Neural progenitor cell (in vitro differentiated cells): ENCODE results near the gene EHF. TPM values are rescaled to one million over a fixed set of nuclear protein-coding genes. Genes with fewer than 3 reads are reported as not detected.

ENCODE experiments used
- DNase-seq: peaks from one replicate; pipeline ENCODE4 v3.0.0-alpha.2; 2016; ENCODE audit warnings: low spot score
- H2AFZ ChIP-seq: fragments of 200-600 bp; sonication (generic); replicated peaks from 2 replicates; pipeline ENCODE4 v1.6.1; 2016; ENCODE audit warnings: antibody characterized with exemption
- H3F3A ChIP-seq: fragments of 200-600 bp; sonication (generic); 2 replicates; pipeline ENCODE4 v1.6.1; 2016; ENCODE audit warnings: antibody characterized with exemption, low read depth
- H3K27ac ChIP-seq: fragments of 200-600 bp; sonication (generic); 2 replicates; pipeline ENCODE4 v1.5.1; 2016; ENCODE audit warnings: mild to moderate bottlenecking
- H3K27me3 ChIP-seq: fragments of 200-600 bp; sonication (generic); 2 replicates; pipeline ENCODE4 v1.6.1; 2016; ENCODE audit warnings: mild to moderate bottlenecking, moderate library complexity
- H3K36me3 ChIP-seq: fragments of 200-600 bp; sonication (generic); 2 replicates; pipeline ENCODE4 v1.5.1; 2016
- H3K4me1 ChIP-seq: fragments of 200-600 bp; sonication (generic); 2 replicates; pipeline ENCODE4 v1.6.1; 2016; ENCODE audit warnings: mixed run types
- H3K4me2 ChIP-seq: fragments of 200-600 bp; sonication (generic); 2 replicates; pipeline ENCODE4 v1.6.1; 2016
- H3K4me3 ChIP-seq: fragments of 200-600 bp; sonication (generic); 2 replicates; pipeline ENCODE4 v1.5.1; 2016
- H3K79me2 ChIP-seq: fragments of 200-600 bp; sonication (generic); 2 replicates; pipeline ENCODE4 v1.6.1; 2016; ENCODE audit warnings: low read depth
- H3K9ac ChIP-seq: fragments of 200-600 bp; sonication (generic); 2 replicates; pipeline ENCODE4 v1.6.1; 2016
- H3K9me3 ChIP-seq: fragments of 200-600 bp; sonication (generic); 2 replicates; pipeline ENCODE4 v1.5.1; 2016; ENCODE audit warnings: low read depth
- H4K20me1 ChIP-seq: fragments of 200-600 bp; sonication (generic); 2 replicates; pipeline ENCODE4 v1.6.1; 2016; ENCODE audit warnings: low read depth
- H3K27ac Mint-ChIP-seq: 3 replicates; pipeline ENCODE4 v1.8.0; 2021; ENCODE audit warnings: mixed read lengths
- H3K27me3 Mint-ChIP-seq: 2 replicates; pipeline ENCODE4 v1.8.0; 2022; ENCODE audit warnings: low read depth, mild to moderate bottlenecking, inconsistent platforms, moderate library complexity, mixed read lengths; ENCODE audit not compliant: insufficient read depth
- H3K36me3 Mint-ChIP-seq: 3 replicates; pipeline ENCODE4 v1.8.0; 2021; ENCODE audit warnings: mixed read lengths
- H3K4me1 Mint-ChIP-seq: 3 replicates; pipeline ENCODE4 v1.8.0; 2021; ENCODE audit warnings: mixed read lengths
- H3K4me3 Mint-ChIP-seq: 3 replicates; pipeline ENCODE4 v1.8.0; 2021; ENCODE audit warnings: mild to moderate bottlenecking, moderate library complexity, mixed read lengths
- H3K9me3 Mint-ChIP-seq: 3 replicates; pipeline ENCODE4 v1.8.0; 2020; ENCODE audit warnings: mixed read lengths
- EZH2 ChIP-seq: fragments of 200-600 bp; sonication (generic); IDR thresholded peaks from 2 replicates; pipeline ENCODE4 v1.6.1; 2017; ENCODE audit warnings: antibody characterized with exemption, mild to moderate bottlenecking, moderate library complexity
- EZH2phosphoT487 ChIP-seq: fragments of 200-600 bp; sonication (generic); IDR thresholded peaks from 2 replicates; pipeline ENCODE4 v1.6.1; 2017; ENCODE audit warnings: antibody characterized with exemption
- total RNA-seq: library from RNA; depleted of rRNA; stranded (reverse); fragments of >200 nt; gene quantifications from 2 replicates; pipeline ENCODE4 v1.2.3, GENCODE V29; 2015; ENCODE audit warnings: low replicate concordance
- TF ChIP-seq, protein P1 (sequence below): fragments of 200-600 bp; sonication (generic); IDR thresholded peaks from 2 replicates; pipeline ENCODE4 v1.5.1; 2017; ENCODE audit warnings: antibody characterized with exemption, mild to moderate bottlenecking

The EHF gene
- total RNA-seq, 1 donor from 2014 or later, result not detected

DNA sequence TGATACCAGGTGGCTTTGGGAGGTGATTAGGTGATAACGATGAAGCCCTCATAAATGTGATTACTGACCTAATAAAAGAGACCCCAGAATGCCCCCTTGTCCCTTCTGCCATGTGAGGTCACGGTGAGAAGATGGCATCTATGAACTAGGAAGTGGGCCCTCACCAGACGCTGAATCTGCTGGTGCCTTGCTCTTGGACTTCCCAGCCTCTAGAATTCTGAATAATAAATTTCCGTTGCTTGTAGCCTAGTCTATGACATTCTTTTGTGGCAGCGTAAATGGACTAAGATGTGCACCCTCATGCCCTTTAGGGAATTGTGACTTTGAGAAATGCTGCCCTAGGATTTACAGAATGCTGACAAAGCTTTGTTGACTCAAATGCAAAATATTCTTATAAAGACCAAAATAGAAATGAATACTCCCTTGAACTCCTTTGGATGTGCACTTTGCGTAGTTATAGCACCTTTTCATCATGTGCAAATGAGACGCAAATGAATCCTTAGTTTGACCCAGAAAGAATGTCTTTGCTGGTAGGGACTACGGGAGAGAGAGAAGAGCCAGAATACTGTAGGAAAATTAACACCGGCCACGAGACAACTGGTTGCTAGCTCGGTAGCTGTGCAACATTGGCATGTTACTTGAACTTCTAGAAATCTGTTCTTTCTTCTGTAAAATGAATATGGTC is 24.8 kb upstream of the EHF start:
- H3K79me2 ChIP-seq, result no peaks in the 10 kb centered on the region
- Mint-ChIP-seq H3K4me1 (peaks cover 12% of the 10 kb centered on the region), H3K4me3 (no peak overlapping the region), H3K36me3 (no peaks in the 10 kb centered on the region), H3K27me3 (peaks cover 4% of the 10 kb centered on the region), H3K27ac (no peak overlapping the region), H3K9me3 (peaks cover 16% of the 10 kb centered on the region)
- no peaks in the 10 kb centered on the region for H4K20me1 ChIP-seq
- no peak overlapping the region for H3K9ac ChIP-seq
- H3K9me3 ChIP-seq, result peaks cover 3% of the 10 kb centered on the region
- H3K4me2 ChIP-seq, result no peak overlapping the region
- no peak for DNase-seq
- H3F3A ChIP-seq, result no peaks in the 10 kb centered on the region
- H3K4me3 ChIP-seq, result no peak overlapping the region
- TF ChIP-seq EZH2phosphoT487, result no peak
- TF ChIP-seq, protein P1, sequence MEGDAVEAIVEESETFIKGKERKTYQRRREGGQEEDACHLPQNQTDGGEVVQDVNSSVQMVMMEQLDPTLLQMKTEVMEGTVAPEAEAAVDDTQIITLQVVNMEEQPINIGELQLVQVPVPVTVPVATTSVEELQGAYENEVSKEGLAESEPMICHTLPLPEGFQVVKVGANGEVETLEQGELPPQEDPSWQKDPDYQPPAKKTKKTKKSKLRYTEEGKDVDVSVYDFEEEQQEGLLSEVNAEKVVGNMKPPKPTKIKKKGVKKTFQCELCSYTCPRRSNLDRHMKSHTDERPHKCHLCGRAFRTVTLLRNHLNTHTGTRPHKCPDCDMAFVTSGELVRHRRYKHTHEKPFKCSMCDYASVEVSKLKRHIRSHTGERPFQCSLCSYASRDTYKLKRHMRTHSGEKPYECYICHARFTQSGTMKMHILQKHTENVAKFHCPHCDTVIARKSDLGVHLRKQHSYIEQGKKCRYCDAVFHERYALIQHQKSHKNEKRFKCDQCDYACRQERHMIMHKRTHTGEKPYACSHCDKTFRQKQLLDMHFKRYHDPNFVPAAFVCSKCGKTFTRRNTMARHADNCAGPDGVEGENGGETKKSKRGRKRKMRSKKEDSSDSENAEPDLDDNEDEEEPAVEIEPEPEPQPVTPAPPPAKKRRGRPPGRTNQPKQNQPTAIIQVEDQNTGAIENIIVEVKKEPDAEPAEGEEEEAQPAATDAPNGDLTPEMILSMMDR, result no peak
- no peak for TF ChIP-seq EZH2
- H3K27me3 ChIP-seq, result no peaks in the 10 kb centered on the region
- H3K4me1 ChIP-seq, result peaks cover 8% of the 10 kb centered on the region
- H3K36me3 ChIP-seq, result no peaks in the 10 kb centered on the region
- no peak overlapping the region for H2AFZ ChIP-seq
- H3K27ac ChIP-seq, result no peak overlapping the region

DNA sequence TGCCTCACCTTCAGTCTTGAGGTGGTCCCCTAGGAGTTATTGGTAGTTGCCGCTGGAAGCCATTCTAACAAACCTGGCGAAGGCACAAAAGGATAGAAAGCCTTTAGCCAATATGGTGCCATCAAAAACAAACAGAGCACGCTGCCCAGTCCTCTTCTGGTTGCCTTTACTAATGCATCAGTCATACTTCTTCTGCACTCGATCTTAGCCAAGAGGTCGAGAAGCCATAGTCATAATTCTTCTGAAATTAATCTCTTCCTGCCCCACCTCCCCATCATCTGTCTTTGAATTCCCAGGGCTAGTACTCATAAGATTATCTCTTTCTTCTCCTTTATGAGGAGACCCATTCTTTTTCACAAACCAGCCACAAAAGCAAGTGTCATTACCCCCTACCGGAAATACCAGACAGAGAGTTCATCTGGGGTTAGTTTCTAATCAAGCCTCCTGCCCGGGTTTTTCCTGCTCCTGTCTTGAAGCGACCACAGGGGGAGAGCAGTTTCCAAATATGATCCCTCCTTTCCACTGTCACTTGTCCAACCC is 21.4 kb upstream of the EHF start:
- Histone ChIP-seq H3K4me2 (no peak overlapping the region), H3K79me2 (no peaks in the 10 kb centered on the region), H3K9ac (no peak overlapping the region), H3F3A (no peaks in the 10 kb centered on the region), H3K27ac (no peak overlapping the region), H3K27me3 (no peaks in the 10 kb centered on the region), H4K20me1 (no peaks in the 10 kb centered on the region), H3K4me1 (peaks cover 8% of the 10 kb centered on the region), H3K9me3 (no peaks in the 10 kb centered on the region), H2AFZ (no peak overlapping the region), H3K36me3 (no peaks in the 10 kb centered on the region), H3K4me3 (no peak overlapping the region)
- no peaks in the 10 kb centered on the region for H3K9me3 Mint-ChIP-seq
- H3K4me1 Mint-ChIP-seq, result peaks cover 15% of the 10 kb centered on the region
- peak overlapping the region; percentile 36 for H3K4me3 Mint-ChIP-seq
- no peak overlapping the region for H3K27ac Mint-ChIP-seq
- DNase-seq, result no peak
- H3K36me3 Mint-ChIP-seq, result no peaks in the 10 kb centered on the region
- TF ChIP-seq, protein P1, result no peak
- TF ChIP-seq EZH2 (no peak), EZH2phosphoT487 (no peak)
- H3K27me3 Mint-ChIP-seq, result peaks cover 7% of the 10 kb centered on the region

DNA sequence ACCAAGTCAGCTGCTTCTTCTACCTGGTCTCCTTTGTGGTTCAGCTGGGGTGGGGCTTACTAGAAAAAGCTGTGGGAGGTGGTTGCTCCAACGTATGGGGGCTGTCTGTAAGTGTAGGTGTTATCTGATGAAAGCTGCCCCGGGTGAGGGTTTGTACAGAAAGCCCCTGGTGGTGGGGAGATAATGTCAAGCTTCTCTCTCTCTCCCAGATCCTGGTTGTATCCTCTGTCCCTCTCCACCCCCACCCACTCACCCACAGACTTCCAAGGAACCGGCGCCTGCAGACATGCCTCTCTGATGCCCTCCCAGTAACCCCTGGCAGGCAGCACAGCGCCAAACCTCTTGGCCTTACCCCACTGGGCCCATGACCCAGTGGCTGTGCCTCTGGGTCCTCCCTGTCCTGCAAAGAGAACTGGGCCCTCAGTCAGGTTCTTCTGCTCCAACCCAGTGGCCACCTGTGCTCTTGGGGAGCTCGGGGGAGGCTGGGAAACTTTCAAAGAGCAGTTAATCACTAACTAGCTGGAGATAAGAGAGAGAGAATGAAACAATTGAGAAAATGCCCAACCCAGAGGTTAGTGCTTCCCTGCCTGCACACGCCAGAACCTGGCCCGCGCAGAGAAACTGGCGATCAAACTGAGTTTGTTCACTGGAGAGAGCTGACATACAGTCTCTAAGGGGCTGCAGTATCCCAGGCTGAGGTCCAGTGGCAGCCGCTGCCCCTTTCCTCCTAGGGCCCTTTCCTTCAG is 20.4 kb upstream of the EHF start:
- H3K27ac ChIP-seq, result no peak overlapping the region
- peaks cover 7% of the 10 kb centered on the region for H3K27me3 Mint-ChIP-seq
- H3K36me3 Mint-ChIP-seq, result no peaks in the 10 kb centered on the region
- no peak overlapping the region for H3K4me2 ChIP-seq
- no peaks in the 10 kb centered on the region for H4K20me1 ChIP-seq
- peaks cover 15% of the 10 kb centered on the region for H3K4me1 Mint-ChIP-seq
- no peak overlapping the region for H3K4me3 ChIP-seq
- no peak for TF ChIP-seq EZH2
- TF ChIP-seq, protein P1, result no peak
- no peak for TF ChIP-seq EZH2phosphoT487
- H2AFZ ChIP-seq, result peak overlapping the region; percentile 70
- peak overlapping the region; percentile 33 for H3K27ac Mint-ChIP-seq
- no peaks in the 10 kb centered on the region for H3K9me3 ChIP-seq
- H3K4me3 Mint-ChIP-seq, result no peak overlapping the region
- H3K36me3 ChIP-seq, result no peaks in the 10 kb centered on the region
- H3K27me3 ChIP-seq, result no peaks in the 10 kb centered on the region
- no peak for DNase-seq
- H3K9me3 Mint-ChIP-seq, result no peaks in the 10 kb centered on the region
- no peak overlapping the region for H3K9ac ChIP-seq
- no peaks in the 10 kb centered on the region for H3K79me2 ChIP-seq
- peaks cover 8% of the 10 kb centered on the region for H3K4me1 ChIP-seq
- H3F3A ChIP-seq, result no peaks in the 10 kb centered on the region
